Caco-2 (cell line): Measurements from ENCODE around the gene PTH2. TPM values are rescaled to one million over a fixed set of nuclear protein-coding genes. Genes with fewer than 3 reads are reported as not detected.

Experiments used
- BruUV-seq: library from RNA; stranded (reverse); fragments of 400-500 nt; replicated peaks from 2 replicates; lab custom pipeline; 2021; lab: Mats Ljungman, UMichigan
- CTCF ChIA-PET: fragments of 300-600 bp; sonication (Branson Sonifier 250); formaldehyde crosslinking; loops from one replicate; lab custom pipeline; 2022; ENCODE audit warnings: antibody characterized with exemption; lab: Charles Lee
- POLR2A ChIA-PET: fragments of 300-600 bp; sonication (Branson Sonifier 250); formaldehyde crosslinking; loops from one replicate; lab custom pipeline; 2022; ENCODE audit warnings: antibody characterized with exemption; lab: Charles Lee
- DNase-seq, 2 experiments: peaks; one replicate each; pipeline versions ENCODE4 v3.0.0 to v3.0.0-alpha.2; 2020 to 2022
- H3K27me3 ChIP-seq: replicated peaks from 2 replicates; pipeline ENCODE4 v1.6.0; 2011; ENCODE audit warnings: low read length; ENCODE audit not compliant: control insufficient read depth, insufficient read depth
- H3K36me3 ChIP-seq: 2 replicates; pipeline ENCODE4 v1.5.1; 2011; ENCODE audit warnings: low read length; ENCODE audit not compliant: control insufficient read depth, insufficient read depth
- H3K4me1 ChIP-seq: fragments of 250-450 bp; sonication (Bioruptor Pico); 2 replicates; pipeline ENCODE4 v1.5.1; 2020; ENCODE audit warnings: mild to moderate bottlenecking
- H3K4me3 ChIP-seq: 2 replicates; pipeline ENCODE4 v1.5.1; 2011; ENCODE audit warnings: low read depth, mild to moderate bottlenecking, control low read depth, low read length
- H3K9me3 ChIP-seq: fragments of 250-450 bp; sonication (Bioruptor Pico); 2 replicates; pipeline ENCODE4 v1.5.1; 2020; ENCODE audit warnings: mild to moderate bottlenecking, moderate library complexity
- H3K27ac Mint-ChIP-seq: one replicate; pipeline ENCODE4 v1.8.0; 2022; ENCODE audit warnings: mixed read lengths; ENCODE audit not compliant: unreplicated experiment
- H3K27me3 Mint-ChIP-seq: one replicate; pipeline ENCODE4 v1.8.0; 2022; ENCODE audit warnings: mixed read lengths; ENCODE audit not compliant: insufficient read depth, unreplicated experiment
- H3K36me3 Mint-ChIP-seq: one replicate; pipeline ENCODE4 v1.8.0; 2022; ENCODE audit warnings: mild to moderate bottlenecking, mixed read lengths; ENCODE audit not compliant: insufficient read depth, unreplicated experiment
- H3K4me1 Mint-ChIP-seq: one replicate; pipeline ENCODE4 v1.8.0; 2022; ENCODE audit warnings: low read depth, mixed read lengths; ENCODE audit not compliant: unreplicated experiment
- H3K4me3 Mint-ChIP-seq: one replicate; pipeline ENCODE4 v1.8.0; 2022; ENCODE audit warnings: mild to moderate bottlenecking, moderate library complexity, mixed read lengths; ENCODE audit not compliant: unreplicated experiment
- H3K9me3 Mint-ChIP-seq: one replicate; pipeline ENCODE4 v1.8.0; 2022; ENCODE audit warnings: mixed read lengths; ENCODE audit not compliant: unreplicated experiment
- CTCF ChIP-seq, 2 experiments: fragments of 200-600 bp in 1 of 2; IDR thresholded peaks; 1 replicate in 1 of 2; 2 replicates in 1 of 2; pipeline versions ENCODE4 v1.5.1 to v1.8.0; 2011 to 2022; ENCODE audit warnings: antibody characterized with exemption in 1 of 2, control low read depth in 1 of 2, inconsistent platforms in 1 of 2, low read depth in 1 of 2, low read length in 1 of 2, mild to moderate bottlenecking in 1 of 2, moderate library complexity in 1 of 2; ENCODE audit not compliant: insufficient read depth in 1 of 2, severe bottlenecking in 1 of 2, unreplicated experiment in 1 of 2
- intact Hi-C: fragments of 100-400 bp; cut with micrococcal nuclease; formaldehyde crosslinking; loops from one replicate; pipeline ENCODE4 v1.10.0; 2022; ENCODE audit not compliant: unreplicated experiment
- total RNA-seq: library from RNA; stranded (reverse); gene quantifications from 2 replicates; pipeline ENCODE4 v1.2.3, GENCODE V29; 2022

PTH2 gene
- total RNA-seq, 1 experiment from 2014 or later: not detected

- peak in 1 of 2 experiments; percentile 45 for DNase-seq
- no peaks in the 10 kb centered on the region for H3K36me3 Mint-ChIP-seq
- H3K27ac Mint-ChIP-seq: no peak overlapping the region
- ChIA-PET POLR2A (no interaction called here), CTCF (no interaction called here)
- H3K4me3 ChIP-seq: no peak overlapping the region
- peaks cover 28% of the 10 kb centered on the region for H3K4me1 ChIP-seq
- H3K36me3 ChIP-seq: no peaks in the 10 kb centered on the region
- H3K27me3 ChIP-seq: no peaks in the 10 kb centered on the region
- no TSS peak for BruUV-seq
- H3K27me3 Mint-ChIP-seq: no peaks in the 10 kb centered on the region
- no peaks in the 10 kb centered on the region for H3K9me3 Mint-ChIP-seq
- no peaks in the 10 kb centered on the region for H3K9me3 ChIP-seq
- no peak overlapping the region for H3K4me3 Mint-ChIP-seq
- H3K4me1 Mint-ChIP-seq: peaks cover 13% of the 10 kb centered on the region
- intact Hi-C loops: no loop called here
- no peak for TF ChIP-seq CTCF (IDR thresholded peaks at IDR 0.05; ENCODE audit: insufficient read depth in 1 of 2, low read depth in 1 of 2, low read length in 1 of 2, severe bottlenecking in 1 of 2, unreplicated experiment in 1 of 2)
These were observed 23.2 kb downstream of the PTH2 start for GRCh38 chr19:49400029-49400428.

GRCh38 chr19:49398931-49399330, 24.3 kb downstream of the PTH2 start:
- Mint-ChIP-seq H3K36me3 (no peaks in the 10 kb centered on the region), H3K9me3 (no peaks in the 10 kb centered on the region), H3K4me1 (peaks cover 13% of the 10 kb centered on the region), H3K4me3 (no peak overlapping the region), H3K27me3 (no peaks in the 10 kb centered on the region), H3K27ac (no peak overlapping the region)
- POLR2A ChIA-PET: no interaction called here
- Histone ChIP-seq H3K27me3 (no peaks in the 10 kb centered on the region), H3K36me3 (no peaks in the 10 kb centered on the region), H3K4me1 (peaks cover 28% of the 10 kb centered on the region), H3K4me3 (no peak overlapping the region), H3K9me3 (no peaks in the 10 kb centered on the region)
- CTCF ChIA-PET: no interaction called here
- no peak for DNase-seq
- TF ChIP-seq CTCF (IDR thresholded peaks at IDR 0.05; ENCODE audit: insufficient read depth in 1 of 2, low read depth in 1 of 2, low read length in 1 of 2, severe bottlenecking in 1 of 2, unreplicated experiment in 1 of 2): no peak
- intact Hi-C loops: no loop called here
- no TSS peak for BruUV-seq

- H3K9me3 Mint-ChIP-seq: no peaks in the 10 kb centered on the region
These were observed 25.1 kb downstream of the PTH2 start for GRCh38 chr19:49398001-49398615.

More at GRCh38 chr19:49398001-49398615, 25.1 kb downstream of the PTH2 start:
- Histone ChIP-seq H3K9me3 (no peaks in the 10 kb centered on the region), H3K4me3 (no peak overlapping the region), H3K36me3 (no peaks in the 10 kb centered on the region), H3K27me3 (no peaks in the 10 kb centered on the region), H3K4me1 (peaks cover 28% of the 10 kb centered on the region)
- H3K36me3 Mint-ChIP-seq: no peaks in the 10 kb centered on the region
- intact Hi-C loops: no loop called here
- no peaks in the 10 kb centered on the region for H3K27me3 Mint-ChIP-seq
- BruUV-seq: no TSS peak
- ChIA-PET CTCF (interaction anchor here (1.1 kb wide), 1 partner anchor 19 kb away, joined by 3 read pairs; no protein-coding TSS in a partner anchor), POLR2A (no interaction called here)
- peak overlapping the region; percentile 1 for H3K4me3 Mint-ChIP-seq
- no peak overlapping the region for H3K27ac Mint-ChIP-seq
- no peak for DNase-seq
- peaks cover 13% of the 10 kb centered on the region for H3K4me1 Mint-ChIP-seq
- TF ChIP-seq CTCF (IDR thresholded peaks at IDR 0.05; ENCODE audit: insufficient read depth in 1 of 2, low read depth in 1 of 2, low read length in 1 of 2, severe bottlenecking in 1 of 2, unreplicated experiment in 1 of 2): no peak
